ENCODE measurements around the gene POU2F3. TPM values are rescaled to one million over a fixed set of nuclear protein-coding genes. Genes with fewer than 3 reads are reported as not detected.

The POU2F3 gene
- total RNA-seq (2014; rRNA removed; shearing (Covaris generic)) = 0.02 TPM in 1 of 2 replicates, not detected in the other

DNA sequence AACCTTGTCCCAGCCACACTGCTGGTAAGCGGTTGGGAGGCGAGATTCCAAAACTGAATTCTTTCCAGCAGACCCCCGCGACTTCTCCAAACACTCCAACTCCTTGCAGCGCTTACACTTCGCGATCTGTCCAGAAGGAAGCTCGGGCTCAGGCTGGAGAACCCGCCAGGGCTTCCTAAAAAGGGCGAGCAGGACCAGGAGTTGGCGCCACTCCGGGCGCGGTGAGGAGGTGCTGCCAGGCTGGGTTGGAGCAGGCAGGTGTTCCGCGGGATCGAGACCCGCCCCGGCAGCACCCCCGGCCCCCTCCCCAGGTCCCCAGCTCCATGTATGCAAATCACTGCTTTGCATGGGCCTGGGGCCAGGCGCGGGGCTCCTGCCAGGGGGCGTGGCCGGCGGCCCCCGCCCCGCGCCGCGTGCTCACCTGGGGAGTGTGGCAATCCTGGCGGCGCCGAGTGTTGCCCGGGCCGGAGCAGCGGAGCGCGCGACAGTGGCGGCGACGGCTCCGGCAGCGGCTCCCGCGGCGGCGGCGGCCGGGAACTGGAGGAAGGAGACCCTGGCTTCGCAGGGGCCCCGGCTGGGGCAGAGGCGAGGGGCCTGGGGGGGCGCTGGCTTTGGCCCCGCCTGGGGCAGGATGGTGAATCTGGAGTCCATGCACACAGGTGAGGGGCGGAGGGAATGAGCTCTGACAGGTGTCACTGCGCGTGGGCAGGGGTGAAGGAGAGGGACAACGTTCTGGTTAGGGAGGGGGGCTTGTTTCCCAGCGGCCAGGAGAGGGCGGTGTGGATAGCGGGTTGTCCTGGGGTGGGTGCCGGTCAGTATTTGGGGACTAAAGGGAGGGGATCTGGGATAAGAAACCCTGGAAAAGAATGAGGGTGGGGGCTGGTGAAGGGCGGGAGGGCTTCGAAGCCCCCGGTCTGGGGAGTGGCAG is at the start of gene POU2F3:
TSS of gene POU2F3 (plus strand) at position 428 of the 928 bp plus-strand sequence. CDS start at position 632, 204 bp downstream.
- DNase-seq (ENCODE audit: low read depth) = no peak

DNA sequence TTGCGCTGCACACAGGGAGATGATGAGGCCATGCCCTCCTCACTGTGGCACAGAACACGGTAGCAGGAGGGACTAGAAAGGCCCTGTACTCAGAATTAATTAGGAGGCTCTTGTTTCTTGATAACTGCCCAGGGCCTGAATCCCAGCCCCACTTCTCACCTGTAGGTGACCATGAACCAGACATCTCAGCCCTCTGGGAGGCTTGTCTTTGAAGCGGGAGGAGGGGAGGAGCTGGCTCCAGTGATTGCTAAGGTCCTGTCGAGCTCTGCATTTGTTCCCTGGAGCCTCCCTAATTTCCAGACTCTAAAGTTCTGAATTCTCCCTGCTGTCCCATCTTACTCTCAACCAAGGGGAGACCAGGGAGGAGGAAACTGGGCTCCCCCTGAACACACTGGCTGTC is 48.9 kb upstream of the POU2F3 start:
- DNase-seq (ENCODE audit: low read depth) = no peak

DNA sequence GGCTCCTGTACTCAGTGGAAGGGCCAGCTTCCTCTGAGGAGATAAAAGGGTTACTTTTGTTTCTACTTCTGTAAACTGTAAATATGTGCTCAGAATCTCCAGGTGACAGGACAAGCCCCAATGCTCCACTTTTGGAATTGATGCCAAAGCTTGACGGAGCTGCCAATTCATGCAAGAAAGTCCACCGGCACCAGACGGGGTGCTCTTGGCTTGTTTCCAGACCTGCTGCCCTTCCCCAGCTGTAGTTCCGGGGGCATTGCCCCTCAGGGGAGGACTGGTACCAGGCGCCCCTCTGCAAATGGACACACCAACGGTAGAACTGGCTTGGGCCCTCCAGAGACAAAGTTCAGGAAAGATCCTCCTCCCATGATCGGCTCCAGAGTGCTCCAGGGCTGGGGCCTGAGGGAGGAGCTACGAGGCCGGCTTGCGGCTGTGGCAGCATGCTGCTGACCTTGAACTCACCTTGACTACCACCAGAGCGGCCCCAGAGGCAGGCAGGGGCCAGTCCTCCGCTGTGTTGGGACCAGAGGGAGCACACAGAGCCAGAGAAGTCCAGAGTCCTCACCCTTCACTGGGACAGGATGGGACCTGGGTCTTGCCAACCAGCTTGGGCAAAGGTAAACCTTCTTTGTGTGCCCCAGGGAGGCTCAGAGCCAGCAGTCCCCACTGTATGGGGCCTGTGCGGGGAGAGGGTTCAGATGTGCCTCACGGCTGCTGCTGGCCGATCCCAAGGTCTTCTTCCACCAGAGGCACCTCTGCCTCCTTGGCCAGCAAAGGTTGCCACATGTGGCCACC is 46.9 kb upstream of the POU2F3 start:
- no peak for DNase-seq (ENCODE audit: low read depth)

DNA sequence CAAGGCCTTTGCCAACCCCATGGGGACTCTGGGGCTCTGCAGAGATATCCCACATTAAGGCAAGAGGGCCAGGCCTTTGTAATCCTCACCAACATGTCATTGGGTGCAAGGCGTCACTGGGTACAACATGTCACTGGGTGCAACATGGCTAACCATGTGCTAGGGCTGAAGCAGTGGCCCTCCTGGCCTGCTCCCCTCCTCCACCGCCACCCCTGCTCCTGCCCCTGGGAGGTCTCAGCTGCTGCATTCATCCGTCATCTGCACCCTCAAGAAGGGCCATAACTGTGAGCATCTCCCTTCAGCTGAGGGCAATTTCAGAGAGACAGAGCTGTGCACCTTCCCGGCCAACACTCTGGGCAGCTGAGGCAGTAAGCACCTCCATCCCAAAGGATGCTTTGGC is 45.8 kb upstream of the POU2F3 start:
- DNase-seq (ENCODE audit: low read depth) = no peak

DNA sequence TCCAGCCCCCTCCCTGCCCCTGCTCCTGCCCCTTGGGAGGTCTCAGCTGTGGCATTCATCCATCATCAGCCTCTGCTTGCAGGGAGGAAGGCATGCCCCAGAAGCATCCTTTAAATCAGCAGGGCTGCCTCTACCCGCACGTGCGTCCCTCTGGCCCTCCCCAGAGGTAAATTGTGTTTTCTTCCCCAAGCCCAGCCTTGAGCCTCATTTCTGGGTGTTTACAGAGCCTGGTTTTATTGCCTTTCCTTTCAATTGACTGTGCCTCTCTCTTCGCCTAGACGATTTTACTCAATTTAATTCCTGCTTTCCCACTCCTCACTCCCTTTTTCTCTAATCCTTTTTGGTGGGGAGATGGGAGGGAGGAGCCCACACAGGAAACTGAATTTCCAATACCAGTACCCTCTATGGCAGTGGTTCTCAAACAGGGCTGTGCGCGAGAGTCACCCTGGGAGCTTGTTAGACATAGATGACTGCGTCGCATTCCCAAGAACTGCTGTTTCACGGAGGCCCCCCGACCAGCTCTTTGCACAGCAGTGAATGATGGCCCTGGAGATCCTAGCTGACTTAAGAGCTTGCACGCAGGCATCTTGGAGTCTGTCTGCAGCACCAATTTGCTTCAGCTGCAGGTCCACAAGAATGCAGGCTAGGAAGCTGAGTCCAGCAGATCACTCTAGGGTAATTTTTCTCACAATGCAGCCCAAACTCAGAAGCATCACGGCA is 44.2 kb upstream of the POU2F3 start:
- no peak for DNase-seq (ENCODE audit: low read depth)

DNA sequence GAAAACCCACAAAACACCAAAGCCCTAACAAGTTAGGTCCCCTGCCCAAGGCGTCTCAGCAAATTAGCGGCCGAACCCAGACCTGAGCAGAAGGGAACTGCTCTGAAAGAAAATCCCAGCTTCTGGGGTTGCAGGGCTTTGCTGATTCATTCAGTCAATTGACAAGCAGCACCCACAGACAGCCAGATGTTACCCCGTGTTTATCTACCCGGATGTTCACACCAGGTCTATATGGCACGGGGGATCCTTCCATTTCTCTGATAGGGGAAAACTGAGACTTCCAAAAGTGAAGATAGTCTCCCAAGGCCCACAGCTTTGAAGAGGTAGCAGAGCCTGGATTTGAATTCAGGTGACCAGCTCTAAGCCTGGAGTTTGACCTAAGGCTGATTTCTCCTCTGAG is 43.1 kb upstream of the POU2F3 start:
- DNase-seq (ENCODE audit: low read depth) = no peak

DNA sequence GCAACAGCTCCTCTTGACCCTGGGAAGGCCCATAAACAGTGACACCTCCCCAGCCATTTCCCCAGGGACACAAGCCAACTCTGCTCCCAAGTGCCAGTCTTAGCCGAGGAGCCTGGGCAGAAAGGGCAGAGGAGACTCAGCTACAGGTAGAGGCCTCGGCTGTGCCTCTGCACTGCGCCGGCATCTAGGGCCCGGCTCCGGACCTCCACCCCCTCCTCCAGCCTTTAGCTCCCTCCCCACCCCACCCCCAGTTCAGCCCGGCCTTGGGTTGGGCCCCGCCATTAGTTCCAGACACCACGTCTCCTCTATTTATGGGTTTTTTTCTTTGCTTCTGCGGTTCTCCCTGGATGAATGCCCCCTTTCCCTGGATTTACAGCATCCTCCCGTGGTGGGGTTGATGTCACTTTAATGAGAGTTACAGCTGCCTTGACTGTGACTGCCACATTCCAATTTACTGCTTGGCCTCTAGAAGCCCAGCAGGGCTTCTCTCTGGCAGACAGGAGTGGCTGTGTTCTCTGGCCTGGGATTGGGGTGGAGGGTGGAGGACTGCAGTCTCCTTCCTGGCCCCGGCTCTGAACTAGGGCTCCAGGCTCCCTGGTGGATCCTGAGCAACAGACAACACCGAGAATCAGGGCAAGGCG is 42.6 kb upstream of the POU2F3 start:
- peak; percentile 14 for DNase-seq (ENCODE audit: low read depth)

DNA sequence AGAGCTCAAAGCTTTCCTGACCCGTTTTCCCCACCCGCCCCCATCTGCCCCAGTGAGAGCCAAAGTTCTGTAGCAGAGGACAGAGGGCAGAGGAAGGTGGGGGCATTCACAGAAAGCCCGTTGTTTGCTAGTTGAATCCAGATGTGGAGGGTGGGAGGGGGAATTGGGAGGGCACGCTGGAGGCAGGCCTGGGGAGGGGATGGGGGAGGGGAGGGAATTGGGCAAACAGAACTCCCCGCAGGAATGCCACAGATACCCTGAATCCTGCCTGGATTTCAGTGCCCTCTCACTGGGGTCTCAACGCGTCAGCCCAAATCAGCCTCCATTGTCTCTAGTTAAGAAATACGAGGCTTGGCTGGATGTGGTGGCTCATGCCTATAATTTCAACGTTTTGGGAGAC is 42.0 kb upstream of the POU2F3 start:
- DNase-seq (ENCODE audit: low read depth) = no peak

DNA sequence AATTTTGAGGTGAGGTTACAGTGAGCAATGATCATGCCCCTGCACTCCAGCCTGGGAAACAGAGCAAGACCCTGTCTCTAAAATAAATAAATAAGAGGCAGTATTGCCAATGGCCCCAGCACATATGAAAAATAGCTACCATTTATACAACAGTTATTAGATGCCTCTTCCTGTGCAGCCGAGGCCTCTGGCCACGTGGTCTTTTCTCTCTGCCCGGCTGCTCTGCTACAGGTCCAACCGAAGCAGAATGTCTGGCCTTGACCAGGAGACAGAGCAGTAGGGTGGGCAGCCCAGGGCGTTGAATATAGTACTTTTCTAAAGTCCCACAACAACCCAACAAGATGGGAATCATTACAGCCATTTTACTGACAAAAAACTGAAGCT is 41.5 kb upstream of the POU2F3 start:
- no peak for DNase-seq (ENCODE audit: low read depth)

DNA sequence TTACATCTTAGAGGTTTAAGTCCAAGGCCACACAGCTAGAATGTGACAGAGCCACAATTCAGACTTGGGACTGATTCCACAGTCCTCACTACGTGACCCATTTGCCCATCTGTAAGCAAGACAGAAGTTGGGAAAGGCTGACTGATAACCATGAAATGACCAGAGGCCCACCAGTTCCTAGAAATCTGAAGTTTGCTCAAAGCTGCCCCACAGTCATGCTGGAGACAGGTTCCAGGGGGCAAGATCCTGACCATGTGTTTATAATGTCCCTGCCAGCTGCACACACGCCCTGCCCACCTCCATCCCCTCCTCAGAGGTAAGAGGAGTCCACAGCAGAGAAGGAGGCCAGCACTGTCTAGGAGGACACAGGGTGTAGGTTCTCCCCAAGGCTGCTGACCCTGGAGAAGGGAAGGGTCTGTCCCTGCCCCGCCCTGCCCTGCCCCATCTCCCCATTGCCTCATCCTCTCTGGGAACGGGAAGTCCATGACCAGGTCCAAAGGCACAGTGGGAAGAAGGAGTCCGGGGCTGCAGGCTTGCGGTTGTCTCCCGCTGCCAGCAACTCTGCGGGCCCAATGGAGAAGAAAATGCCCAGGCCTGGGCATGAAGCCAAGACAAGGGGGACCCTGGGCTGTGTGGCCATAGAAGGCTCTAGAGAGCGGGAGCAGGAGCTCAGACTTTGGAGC is 41.0 kb upstream of the POU2F3 start:
- no peak for DNase-seq (ENCODE audit: low read depth)

DNA sequence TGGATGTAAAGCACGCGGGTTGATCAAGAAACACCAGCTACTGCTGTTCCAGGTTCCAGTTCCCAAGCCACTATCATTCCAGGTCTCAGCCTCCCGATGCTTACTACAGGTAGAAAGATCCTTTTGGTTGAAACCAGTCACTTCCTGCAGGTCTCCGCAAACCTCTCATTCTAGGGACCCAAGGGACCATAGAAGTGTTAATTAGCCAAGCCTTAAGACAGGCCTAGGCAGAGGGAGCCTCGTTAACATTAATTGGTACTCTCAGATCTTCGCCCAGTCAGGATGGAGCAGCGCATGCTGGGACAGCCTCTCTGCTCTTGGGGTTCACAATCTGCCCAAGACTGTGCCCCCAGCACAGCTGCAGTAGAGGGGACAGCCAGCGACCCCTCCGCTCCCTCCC is 40.3 kb upstream of the POU2F3 start:
- DNase-seq (ENCODE audit: low read depth) = no peak

DNA sequence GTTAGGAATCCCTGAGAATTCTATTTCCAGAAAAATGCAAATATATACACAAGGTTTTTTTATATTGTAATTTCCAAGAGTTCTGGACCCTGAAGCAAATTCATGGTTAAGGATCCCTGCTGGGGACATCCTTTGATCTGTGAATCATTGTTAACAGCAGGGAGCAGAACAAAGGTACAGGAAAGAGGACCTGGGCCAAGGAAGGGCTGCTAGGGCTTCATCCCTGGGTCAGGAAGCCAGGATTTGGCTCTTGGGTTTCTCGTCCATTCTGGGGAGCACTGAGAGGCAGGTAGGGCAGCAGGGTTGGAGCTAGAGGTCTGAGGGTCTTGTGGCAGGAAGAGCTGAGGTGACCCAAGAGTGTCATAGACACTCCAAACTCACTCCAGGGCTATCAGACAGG is 39.3 kb upstream of the POU2F3 start:
- DNase-seq (ENCODE audit: low read depth) = peak; percentile 30

DNA sequence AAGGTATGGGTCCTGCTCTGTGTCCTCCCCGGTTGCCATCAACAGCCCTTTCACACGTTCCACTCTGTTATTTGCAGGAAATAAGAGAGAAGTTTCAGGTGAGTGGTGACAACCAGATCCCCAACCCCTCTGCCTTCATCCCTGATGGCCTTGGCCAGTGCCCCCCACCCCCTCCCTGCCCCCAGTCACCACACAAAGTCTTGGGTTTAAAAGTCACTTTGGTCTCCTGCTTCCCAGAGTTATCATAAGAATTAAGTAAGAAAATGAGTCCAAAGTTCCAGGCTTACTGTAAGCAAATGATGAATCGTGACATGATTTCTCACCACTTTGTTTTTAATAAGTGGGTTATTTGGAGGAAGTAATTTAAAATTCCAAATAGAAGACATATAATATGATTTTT is 38.3 kb upstream of the POU2F3 start:
- DNase-seq (ENCODE audit: low read depth) = no peak

DNA sequence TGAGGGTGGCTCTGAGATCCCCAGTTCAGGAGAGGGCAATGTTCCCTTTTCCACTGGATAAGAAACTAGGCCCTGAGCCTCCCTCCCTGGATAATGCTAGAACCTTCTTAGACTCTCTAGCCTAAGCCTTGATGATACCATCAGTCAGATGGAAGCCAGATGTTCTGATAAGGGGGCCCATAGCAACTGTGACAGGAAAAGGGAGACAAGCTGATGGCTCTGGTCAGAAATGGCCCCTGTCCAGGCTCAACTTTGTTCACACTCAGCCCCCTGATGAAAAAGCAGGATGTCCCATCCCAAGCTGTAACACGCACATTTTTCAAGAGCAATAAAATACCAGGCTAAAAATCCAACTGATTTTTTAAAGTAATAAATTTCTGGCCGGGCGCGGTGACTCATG is 36.3 kb upstream of the POU2F3 start:
- no peak for DNase-seq (ENCODE audit: low read depth)

DNA sequence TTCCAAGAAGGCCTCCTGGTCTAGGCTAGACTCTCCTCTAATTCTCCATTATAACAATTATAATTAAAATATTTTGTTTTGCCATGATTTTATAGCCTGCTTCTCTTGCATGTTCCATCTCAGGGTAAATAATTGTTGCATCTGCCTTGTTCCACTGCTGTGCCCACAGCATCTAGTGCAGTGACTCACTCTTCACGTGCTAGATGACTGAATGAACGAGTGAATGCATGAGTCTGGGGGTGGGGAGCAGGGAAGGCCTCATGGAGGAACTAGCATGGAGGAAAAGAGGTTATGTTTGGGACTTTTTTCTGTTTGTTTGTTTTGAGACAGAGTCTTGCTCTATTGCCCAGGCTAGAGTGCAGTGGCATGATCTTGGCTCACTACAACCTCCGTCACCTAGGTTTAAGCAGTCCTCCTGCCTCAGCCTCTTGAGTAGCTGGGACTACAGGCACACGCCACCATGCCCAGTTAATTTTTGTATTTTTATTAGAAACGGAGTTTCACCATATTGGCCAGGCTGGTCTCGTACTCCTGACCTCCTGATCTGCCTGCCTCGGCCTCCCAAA is 34.3 kb upstream of the POU2F3 start:
- peak; percentile 76 for DNase-seq (ENCODE audit: low read depth)

DNA sequence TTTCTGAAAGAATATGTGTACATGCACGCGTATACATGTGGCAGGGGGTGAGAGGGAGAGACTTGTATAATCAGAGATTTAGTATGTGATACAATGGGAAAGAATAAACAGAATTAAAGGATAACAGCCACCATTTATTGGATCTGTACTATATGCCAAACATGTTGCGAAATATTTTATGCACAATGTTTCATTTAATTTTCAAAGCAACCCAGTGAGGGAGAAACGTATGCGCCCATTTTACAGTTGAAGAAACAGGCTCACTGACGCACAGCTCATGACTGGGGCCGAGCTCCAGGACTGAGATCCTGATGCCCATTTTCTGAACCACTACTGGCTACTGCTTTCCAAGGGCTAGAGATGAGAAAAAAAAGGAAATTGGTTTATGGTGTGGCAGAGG is 32.4 kb upstream of the POU2F3 start:
- no peak for DNase-seq (ENCODE audit: low read depth)

DNA sequence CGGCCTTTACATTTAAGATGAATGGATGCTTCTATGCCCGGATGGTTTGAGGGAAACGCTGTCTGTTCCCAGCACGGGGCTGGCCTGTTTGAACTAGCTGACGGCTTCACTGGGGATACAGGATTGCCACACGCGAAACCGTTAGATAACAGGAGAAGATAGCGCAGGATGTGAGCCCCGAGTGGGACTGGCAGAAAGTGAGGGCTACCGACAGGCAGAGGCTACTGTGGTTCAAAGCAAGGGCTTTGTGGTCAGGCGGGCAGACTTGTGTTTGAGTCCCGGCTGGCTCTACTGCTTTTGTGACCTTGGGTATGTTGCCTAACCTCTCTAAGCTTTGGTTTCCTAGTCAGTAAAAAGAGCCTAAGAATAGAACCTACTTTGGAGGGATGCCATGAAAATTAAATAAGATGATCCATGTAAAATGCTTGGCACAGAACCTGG is 31.9 kb upstream of the POU2F3 start:
- peak; percentile 56 for DNase-seq (ENCODE audit: low read depth)

DNA sequence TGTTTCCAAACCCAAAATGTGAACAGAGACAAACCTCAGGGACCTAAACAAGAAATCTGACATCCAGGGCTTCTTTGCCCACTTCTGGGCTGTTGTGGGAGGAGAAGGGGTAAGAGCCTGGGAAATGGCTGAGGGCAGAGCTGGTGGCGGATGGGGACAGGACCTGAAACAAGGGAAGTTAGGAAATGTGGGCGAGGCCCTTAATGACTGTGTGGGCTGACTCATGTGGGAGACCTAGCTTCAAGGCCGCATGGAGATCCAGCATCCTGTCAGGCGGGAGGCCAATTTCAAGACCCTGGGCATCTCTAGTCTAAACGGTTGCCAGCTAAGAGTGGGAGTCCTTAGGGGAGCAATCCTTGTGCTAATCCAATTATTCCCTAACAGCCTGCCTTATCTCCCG is 31.2 kb upstream of the POU2F3 start:
- DNase-seq (ENCODE audit: low read depth) = peak; percentile 89

DNA sequence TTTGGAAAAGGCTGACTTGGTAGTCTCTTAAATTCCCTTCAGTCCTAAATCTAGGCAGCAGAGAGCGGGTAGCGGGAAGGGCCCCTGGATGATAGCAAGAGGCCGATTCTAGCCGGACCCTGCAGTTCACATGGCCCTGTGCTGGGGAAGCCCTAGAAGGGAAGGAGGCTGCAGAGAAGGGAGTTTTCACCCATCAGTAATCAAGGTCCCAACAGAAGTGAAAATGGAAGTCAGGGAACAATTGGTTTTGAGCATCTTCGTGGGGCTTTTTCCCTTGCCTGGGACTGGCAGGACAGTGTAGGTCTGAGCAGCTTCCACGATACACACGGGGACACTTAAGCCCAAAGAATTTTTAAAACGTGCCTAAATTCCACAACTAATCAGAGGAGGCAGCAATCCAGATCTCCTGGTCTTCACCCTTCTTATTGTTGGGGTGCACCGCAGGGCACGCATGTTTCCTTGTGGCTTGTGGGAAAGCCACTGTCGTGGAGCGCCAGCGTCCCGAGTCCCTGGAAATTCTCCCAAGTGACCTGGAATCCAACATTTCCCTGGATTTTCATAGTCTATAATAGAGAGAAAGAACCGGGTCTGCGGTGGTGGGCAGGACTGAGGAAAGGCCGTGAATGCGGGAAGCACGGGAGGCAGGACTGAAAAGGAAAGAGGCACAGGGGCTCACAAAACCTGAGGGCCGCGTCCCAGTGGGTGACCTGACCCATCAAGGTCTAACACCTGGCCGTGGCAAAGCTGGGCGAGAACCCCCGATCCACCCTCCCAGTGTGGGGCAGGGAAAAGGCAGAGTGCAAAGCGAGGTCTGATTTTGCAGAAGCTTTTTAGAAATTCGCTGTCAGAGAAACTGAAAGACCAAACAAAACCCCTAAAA is 30.0 kb upstream of the POU2F3 start:
- no peak for DNase-seq (ENCODE audit: low read depth)
